ENCODE results near the gene SDHB. TPM values are rescaled to one million over a fixed set of nuclear protein-coding genes. Genes with fewer than 3 reads are reported as not detected.

The SDHB gene
- total RNA-seq, 1 donor from 2014 or later: 47.2 TPM

GRCh38 chr1:16971341-16972188, 82.3 kb downstream of the SDHB start:
- no peak for DNase-seq (ENCODE audit: low read depth, low spot score)
- H3K4me1 Mint-ChIP-seq: peaks cover 33% of the 10 kb centered on the region
- H3K9me3 Mint-ChIP-seq: no peaks in the 10 kb centered on the region
- no peak for TF ChIP-seq CTCF (conservative IDR thresholded peaks at IDR 0.05)
- H3K36me3 Mint-ChIP-seq (ENCODE audit: low read depth): no peaks in the 10 kb centered on the region
- H3K4me3 Mint-ChIP-seq: no peak overlapping the region
- H3K27me3 Mint-ChIP-seq (ENCODE audit: low read depth): no peaks in the 10 kb centered on the region
- no peak overlapping the region for H3K27ac Mint-ChIP-seq (ENCODE audit: unreplicated experiment)

GRCh38 chr1:16970132-16970910, 83.5 kb downstream of the SDHB start:
- no peaks in the 10 kb centered on the region for H3K36me3 Mint-ChIP-seq (ENCODE audit: low read depth)
- H3K27me3 Mint-ChIP-seq (ENCODE audit: low read depth): no peaks in the 10 kb centered on the region
- peaks cover 28% of the 10 kb centered on the region for H3K4me1 Mint-ChIP-seq
- no peak for TF ChIP-seq CTCF (conservative IDR thresholded peaks at IDR 0.05)
- no peaks in the 10 kb centered on the region for H3K9me3 Mint-ChIP-seq
- DNase-seq (ENCODE audit: low read depth, low spot score): no peak
- H3K4me3 Mint-ChIP-seq: no peak overlapping the region
- H3K27ac Mint-ChIP-seq (ENCODE audit: unreplicated experiment): no peak overlapping the region

- TF ChIP-seq CTCF (conservative IDR thresholded peaks at IDR 0.05): no peak
- Mint-ChIP-seq H3K4me1 (peaks cover 23% of the 10 kb centered on the region), H3K36me3 (ENCODE audit: low read depth) (no peaks in the 10 kb centered on the region), H3K27me3 (ENCODE audit: low read depth) (no peaks in the 10 kb centered on the region), H3K9me3 (no peaks in the 10 kb centered on the region), H3K4me3 (peak overlapping the region; percentile 31), H3K27ac (ENCODE audit: unreplicated experiment) (no peak overlapping the region)
- no peak for DNase-seq (ENCODE audit: low read depth, low spot score)
Observed at GRCh38 chr1:16969651-16970050, 84.2 kb downstream of the SDHB start.

- TF ChIP-seq CTCF (conservative IDR thresholded peaks at IDR 0.05): no peak
- Mint-ChIP-seq H3K4me3 (peak overlapping the region; percentile 31), H3K9me3 (no peaks in the 10 kb centered on the region), H3K27me3 (ENCODE audit: low read depth) (no peaks in the 10 kb centered on the region), H3K27ac (ENCODE audit: unreplicated experiment) (peak overlapping the region; percentile 50), H3K36me3 (ENCODE audit: low read depth) (no peaks in the 10 kb centered on the region), H3K4me1 (peaks cover 23% of the 10 kb centered on the region)
- DNase-seq (ENCODE audit: low read depth, low spot score): no peak
Observed at GRCh38 chr1:16969057-16969611, 84.7 kb downstream of the SDHB start.

Other genes with a start within 250 kb of the SDHB start
- gene RNU1-2, start 158.1 kb downstream of the SDHB start, total RNA-seq: 2,478 and 3,042 TPM in 2 replicates
- gene CROCC, start 132.1 kb downstream of the SDHB start, total RNA-seq: 52.6 and 54.1 TPM in 2 replicates
- 81.6 and 83.4 TPM in 2 replicates for gene MFAP2, start 73.4 kb downstream of the SDHB start, total RNA-seq
- 53.9 and 59.0 TPM in 2 replicates for gene ATP13A2, start 42.1 kb downstream of the SDHB start, total RNA-seq
- gene PADI2, start 65.4 kb upstream of the SDHB start, total RNA-seq: 0.16 and 0.20 TPM in 2 replicates
- not detected in 2 replicates for gene PADI1, start 151.1 kb upstream of the SDHB start, total RNA-seq
- gene PADI3, start 195.1 kb upstream of the SDHB start, total RNA-seq: not detected in 2 replicates

Data from neural crest cell (in vitro differentiated cells).